Breast epithelium (tissue), 3 donors: Measurements from ENCODE around the gene LDLRAD1.

Source experiments
- POLR2A ChIP-seq: fragments of 450-650 bp; IDR thresholded peaks from one replicate; pipeline ENCODE4 v1.6.1; 2016; ENCODE audit warnings: antibody characterized with exemption, mild to moderate bottlenecking, moderate library complexity
- POLR2AphosphoS5 ChIP-seq, 3 donors: sonication (generic); formaldehyde crosslinking; IDR thresholded peaks; one replicate each; pipeline ENCODE4 v1.6.1; 2017; ENCODE audit warnings: antibody characterized with exemption in 3 of 3
- TF ChIP-seq, protein P1 (sequence below), 3 donors: fragments of 450-650 bp; IDR thresholded peaks; one replicate each; pipeline ENCODE4 v1.5.1; 2016 to 2017; ENCODE audit warnings: antibody characterized with exemption in 3 of 3, mild to moderate bottlenecking in 3 of 3, moderate library complexity in 3 of 3

DNA sequence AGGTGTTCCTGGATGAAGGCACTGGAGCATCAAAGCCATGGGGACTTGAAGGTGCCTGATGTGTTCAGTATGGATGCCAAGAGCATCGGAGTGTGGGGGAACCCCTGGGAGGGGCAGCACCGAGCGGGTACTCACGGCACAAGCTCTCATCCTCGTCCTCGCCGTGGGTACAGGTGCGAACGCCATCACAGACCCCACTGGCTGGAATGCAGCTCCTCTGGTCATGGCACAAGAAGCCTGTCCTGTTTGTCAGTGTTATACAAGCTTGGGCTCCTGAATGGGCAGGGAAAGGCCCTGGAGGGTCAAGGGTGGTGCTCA, 6.0 kb downstream of the LDLRAD1 start:
- TF ChIP-seq, protein P1, sequence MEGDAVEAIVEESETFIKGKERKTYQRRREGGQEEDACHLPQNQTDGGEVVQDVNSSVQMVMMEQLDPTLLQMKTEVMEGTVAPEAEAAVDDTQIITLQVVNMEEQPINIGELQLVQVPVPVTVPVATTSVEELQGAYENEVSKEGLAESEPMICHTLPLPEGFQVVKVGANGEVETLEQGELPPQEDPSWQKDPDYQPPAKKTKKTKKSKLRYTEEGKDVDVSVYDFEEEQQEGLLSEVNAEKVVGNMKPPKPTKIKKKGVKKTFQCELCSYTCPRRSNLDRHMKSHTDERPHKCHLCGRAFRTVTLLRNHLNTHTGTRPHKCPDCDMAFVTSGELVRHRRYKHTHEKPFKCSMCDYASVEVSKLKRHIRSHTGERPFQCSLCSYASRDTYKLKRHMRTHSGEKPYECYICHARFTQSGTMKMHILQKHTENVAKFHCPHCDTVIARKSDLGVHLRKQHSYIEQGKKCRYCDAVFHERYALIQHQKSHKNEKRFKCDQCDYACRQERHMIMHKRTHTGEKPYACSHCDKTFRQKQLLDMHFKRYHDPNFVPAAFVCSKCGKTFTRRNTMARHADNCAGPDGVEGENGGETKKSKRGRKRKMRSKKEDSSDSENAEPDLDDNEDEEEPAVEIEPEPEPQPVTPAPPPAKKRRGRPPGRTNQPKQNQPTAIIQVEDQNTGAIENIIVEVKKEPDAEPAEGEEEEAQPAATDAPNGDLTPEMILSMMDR (IDR thresholded peaks at IDR 0.05), result no peak
- no peak for TF ChIP-seq POLR2A
- TF ChIP-seq POLR2AphosphoS5 (IDR thresholded peaks at IDR 0.05), result no peak
